SU-DHL-6 (cell line): ENCODE data around the gene RGS19.

Experiments used
- CTCF ChIP-seq: fragments of 200-600 bp; sonication (generic); IDR thresholded peaks from one replicate; pipeline ENCODE4 v1.5.1; 2017; ENCODE audit warnings: antibody characterized with exemption, mild to moderate bottlenecking, low read length, moderate library complexity; ENCODE audit not compliant: insufficient read depth, poor library complexity, severe bottlenecking
- EZH2phosphoT487 ChIP-seq: fragments of 200-600 bp; sonication (generic), shearing (Covaris generic); conservative IDR thresholded peaks from 2 replicates; pipeline ENCODE4 v1.6.1; 2018; ENCODE audit warnings: mild to moderate bottlenecking, antibody characterized with exemption, low read length, moderate library complexity, mixed read lengths

GRCh38 chr20:64100946-64101688, 21.8 kb upstream of the RGS19 start:
- TF ChIP-seq CTCF (no peak), EZH2phosphoT487 (no peak)
